Peyer's patch (tissue), 4 donors: Measurements from ENCODE around the gene DDX31.

Experiments used
- CTCF ChIP-seq, 6 experiments: fragments of 450-650 bp in 4 of 6; fragments of 200-600 bp in 2 of 6; sonication (generic) in 1 of 6; IDR thresholded peaks; one replicate each; pipeline ENCODE4 v1.5.1; 2017 to 2019; ENCODE audit warnings: antibody characterized with exemption in 6 of 6, mild to moderate bottlenecking in 3 of 6, moderate library complexity in 1 of 6
- POLR2A ChIP-seq, 2 donors: fragments of 450-650 bp; IDR thresholded peaks; one replicate each; pipeline ENCODE4 v1.5.1; 2017; ENCODE audit warnings: antibody characterized with exemption in 2 of 2, mild to moderate bottlenecking in 2 of 2, moderate library complexity in 2 of 2

GRCh38 chr9:132545578-132545977 lies 124.2 kb downstream of the DDX31 start:
- no peak for TF ChIP-seq CTCF (IDR thresholded peaks at IDR 0.05)
- no peak for TF ChIP-seq POLR2A (IDR thresholded peaks at IDR 0.05)
